Effector CD8-positive, alpha-beta T cell (primary cell): ENCODE results near the gene CHCHD4.
"Not testable (repeated sequence)": the region's sequence is repeated elsewhere in the genome, so short reads cannot be mapped to it uniquely, and the experiment has no call there.

Experiments
- DNase-seq: peaks from one replicate; lab custom pipeline; 2025; lab: John Stamatoyannopoulos, UW

CHCHD4 gene

DNA sequence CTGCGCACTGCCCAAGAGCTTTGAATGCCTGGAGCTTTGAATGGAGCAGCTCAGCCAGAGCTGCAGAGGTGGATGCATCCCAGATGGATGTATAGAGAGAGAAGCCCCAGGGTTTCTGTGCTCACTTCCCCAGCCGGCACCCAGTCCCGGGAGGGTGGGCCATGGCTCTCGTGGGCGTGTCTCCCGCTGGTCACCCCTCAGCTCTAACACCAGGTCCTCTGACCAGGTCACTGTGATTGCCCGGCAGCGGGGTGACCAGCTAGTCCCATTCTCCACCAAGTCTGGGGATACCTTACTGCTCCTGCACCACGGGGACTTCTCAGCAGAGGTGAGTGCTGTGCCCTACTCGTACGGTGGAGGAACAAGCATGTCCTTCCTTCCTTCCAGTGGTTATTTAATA lies 10.9 kb upstream of the CHCHD4 start:
- no peak for DNase-seq

DNA sequence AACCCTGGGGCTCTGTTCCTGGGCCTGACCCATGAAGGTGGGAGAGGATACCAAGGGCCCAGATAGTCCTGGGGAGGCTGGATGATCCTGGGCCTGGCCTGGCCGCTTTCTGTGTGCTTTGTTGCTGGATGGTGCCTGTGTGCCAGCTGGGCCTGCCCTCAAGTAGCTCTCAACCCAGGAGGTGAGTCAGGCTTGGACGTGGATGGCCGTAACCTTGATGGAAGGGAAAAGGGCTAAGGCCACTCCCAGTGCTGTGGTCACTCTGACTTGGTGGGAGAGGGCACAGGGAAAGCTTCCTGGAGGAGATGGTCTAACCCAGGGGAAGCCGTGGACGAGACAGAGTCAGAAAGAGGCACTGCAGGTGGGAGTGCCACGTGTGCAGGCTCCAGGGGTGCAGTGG lies 9.6 kb upstream of the CHCHD4 start:
- no peak for DNase-seq

- DNase-seq = no peak
Measured at GRCh38 chr3:14133876-14134275, 9.2 kb upstream of the CHCHD4 start.

DNA sequence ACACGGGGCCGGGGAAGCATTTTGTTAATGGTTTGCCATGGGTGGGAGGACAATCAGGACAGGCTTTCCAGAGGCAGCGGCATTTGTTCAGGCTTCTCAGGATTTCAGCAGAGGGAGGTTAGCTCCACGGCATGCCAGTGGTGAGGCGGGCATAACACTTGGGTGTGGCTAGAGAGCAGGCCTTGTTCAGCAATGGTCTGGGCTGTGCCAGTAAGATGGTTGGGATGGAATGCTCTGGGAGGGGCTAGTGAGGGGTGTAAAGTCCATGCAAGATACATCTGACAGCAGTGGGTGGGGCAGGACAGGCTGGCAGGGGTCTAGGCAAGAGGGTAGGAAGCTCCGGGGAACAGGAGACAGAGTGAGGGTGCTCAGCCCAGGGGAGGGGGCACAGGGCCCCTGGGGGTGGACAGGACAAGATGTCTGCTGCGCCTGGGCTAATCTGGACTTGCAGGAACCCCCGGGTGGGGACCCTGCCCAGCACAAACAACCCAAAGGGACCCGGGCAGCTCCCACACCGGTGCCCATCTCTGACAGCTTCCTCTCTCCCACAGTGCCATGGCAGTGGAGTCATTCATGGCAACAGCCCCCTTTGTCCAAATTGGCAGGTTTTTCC lies 8.6 kb upstream of the CHCHD4 start:
- no peak for DNase-seq

- no peak for DNase-seq
Measured at GRCh38 chr3:14132689-14133088, 8.0 kb upstream of the CHCHD4 start.

GRCh38 chr3:14132120-14132519 lies 7.5 kb upstream of the CHCHD4 start:
- no peak for DNase-seq

DNA sequence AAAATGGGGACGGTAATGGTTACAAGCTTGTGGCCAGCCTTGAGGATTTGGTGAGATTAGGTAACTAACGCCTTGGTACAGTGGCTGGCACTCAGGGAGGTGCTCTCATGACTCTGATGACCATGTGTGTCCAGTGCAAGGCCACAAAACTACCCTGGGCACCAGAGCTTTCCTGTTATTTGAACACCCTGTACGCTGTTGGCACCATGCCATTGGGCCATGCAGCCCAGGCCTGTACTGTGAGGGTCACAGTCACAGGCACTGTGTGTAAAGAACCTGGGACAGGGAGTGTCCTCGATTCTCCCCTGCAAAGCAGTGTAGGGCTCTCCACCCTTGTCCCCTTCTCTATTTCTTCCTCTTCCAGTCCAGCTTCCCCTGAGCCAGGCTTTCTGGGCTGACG lies 6.5 kb upstream of the CHCHD4 start:
- DNase-seq = no peak

GRCh38 chr3:14130707-14131106 lies 6.0 kb upstream of the CHCHD4 start:
- no peak for DNase-seq

GRCh38 chr3:14130230-14130629 lies 5.6 kb upstream of the CHCHD4 start:
- no peak for DNase-seq

DNA sequence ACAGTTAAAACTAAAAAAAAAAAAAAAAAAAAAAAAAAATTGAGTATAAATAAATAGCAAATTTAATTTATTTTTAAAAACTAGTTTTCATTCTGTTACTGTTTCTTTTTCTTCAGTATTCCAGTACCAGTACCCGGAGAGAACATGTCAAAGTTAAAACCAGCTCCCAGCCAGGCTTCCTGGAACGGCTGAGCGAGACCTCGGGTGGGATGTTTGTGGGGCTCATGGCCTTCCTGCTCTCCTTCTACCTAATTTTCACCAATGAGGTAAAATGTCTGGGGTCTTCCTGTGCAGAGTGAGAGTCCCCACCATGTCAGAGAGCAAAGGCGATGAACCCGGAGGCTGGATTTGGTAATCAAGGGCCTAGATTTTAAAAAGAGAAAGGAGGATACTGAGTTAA lies 4.6 kb upstream of the CHCHD4 start:
- DNase-seq = no peak

- DNase-seq = no peak
Measured at GRCh38 chr3:14128724-14129123, 4.1 kb upstream of the CHCHD4 start.

DNA sequence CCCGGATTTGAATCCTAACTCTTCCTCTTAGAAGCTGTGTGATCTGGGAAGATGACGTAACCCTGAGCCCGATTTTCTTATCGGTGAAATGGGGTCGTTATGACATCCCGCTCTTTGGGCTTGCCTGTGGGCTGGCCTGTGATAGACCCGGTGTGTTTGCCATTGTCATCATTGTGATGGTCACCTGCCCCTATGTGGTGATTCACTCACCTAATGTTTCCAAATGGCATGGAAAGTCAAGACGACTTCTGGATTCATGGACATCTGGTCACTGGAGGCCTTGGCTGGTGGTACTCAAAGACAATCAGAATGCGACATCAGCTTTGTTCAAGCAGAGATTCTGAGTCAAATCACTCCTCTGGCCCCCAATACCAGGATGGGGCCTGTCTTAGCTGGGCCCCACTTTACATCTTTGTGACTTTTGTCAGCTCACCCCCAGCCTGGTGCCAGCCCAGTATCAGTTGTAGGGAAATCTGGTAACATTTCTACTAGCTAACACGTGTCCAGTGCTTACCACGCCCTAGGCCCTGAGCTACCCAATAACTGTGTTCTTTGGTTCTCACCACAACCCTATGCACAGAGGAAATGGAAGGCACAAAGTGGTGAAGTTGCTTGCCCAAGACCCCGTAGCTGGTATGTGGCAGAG lies 3.0 kb upstream of the CHCHD4 start:
- no peak for DNase-seq

GRCh38 chr3:14126887-14127505 lies 2.3 kb upstream of the CHCHD4 start:
- DNase-seq = no peak

GRCh38 chr3:14126017-14126886 lies 1.6 kb upstream of the CHCHD4 start:
- DNase-seq = no peak

- no peak for DNase-seq
Measured at GRCh38 chr3:14125193-14126016, 735 bp upstream of the CHCHD4 start.

DNA sequence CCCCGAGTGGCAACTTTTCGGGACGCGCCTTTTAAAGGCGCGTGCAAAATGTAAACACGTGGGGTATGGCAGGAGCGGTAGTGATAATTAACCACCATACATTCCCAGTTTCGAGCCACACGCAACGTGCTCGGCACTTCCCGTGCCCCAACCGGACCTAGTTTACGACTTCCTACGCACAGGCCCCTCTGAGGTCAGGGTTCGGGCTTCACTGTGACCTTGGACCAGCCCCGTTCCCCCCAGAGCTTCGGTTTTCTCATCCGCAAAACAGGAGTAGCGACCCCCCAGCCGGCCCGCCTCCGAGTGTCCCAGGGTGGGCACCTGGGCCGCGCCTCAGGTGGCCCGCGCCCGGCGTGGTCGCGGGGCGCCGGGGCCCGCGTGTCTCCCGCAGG lies 451 bp downstream of the CHCHD4 start:
- DNase-seq = peak; percentile 51

DNA sequence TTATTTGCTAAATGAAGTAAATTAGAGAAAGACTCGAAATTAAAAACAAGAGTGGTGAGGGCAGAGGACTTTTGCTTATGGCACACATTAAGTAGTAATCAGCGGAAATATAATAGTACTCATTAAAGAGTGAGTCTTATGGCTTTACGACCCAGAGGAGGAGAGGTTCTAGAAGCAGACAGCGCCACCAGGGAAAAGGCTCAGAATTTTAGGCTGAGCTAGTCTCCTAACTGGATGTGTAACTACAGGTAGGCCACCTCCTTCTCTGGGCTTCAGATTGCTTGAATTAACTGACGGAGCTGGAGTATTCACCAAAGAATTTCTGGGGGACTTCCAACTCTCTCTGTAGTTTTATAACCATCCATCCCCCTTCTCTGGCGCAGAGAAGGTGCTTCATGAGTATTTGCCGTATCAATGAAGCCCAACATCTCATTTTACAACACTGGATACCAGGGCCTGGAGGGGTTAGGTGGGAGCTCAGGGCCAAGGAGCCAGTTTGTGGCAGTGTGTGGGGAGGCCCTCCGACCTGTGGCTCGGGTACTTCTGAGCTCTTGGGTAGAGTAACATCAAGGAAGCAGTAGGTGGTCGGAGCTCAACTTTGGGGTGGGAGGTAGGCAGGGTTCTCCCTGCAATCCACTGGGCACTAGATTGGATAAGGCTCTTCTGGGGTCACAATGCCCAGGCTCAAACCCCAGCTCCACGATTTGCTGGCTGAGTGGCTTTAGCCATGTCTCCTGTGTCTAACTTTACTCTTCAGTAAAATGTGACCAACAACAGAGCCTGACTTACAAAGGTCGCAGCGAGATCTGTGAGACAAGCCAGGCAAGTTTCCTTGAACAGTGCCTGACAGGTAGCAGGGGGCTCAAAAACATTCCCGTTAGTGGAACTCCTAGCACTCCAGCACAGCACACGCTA lies 1.1 kb downstream of the CHCHD4 start:
- DNase-seq = no peak

- DNase-seq = no peak
Measured at GRCh38 chr3:14122301-14122700, 2.4 kb downstream of the CHCHD4 start.

DNA sequence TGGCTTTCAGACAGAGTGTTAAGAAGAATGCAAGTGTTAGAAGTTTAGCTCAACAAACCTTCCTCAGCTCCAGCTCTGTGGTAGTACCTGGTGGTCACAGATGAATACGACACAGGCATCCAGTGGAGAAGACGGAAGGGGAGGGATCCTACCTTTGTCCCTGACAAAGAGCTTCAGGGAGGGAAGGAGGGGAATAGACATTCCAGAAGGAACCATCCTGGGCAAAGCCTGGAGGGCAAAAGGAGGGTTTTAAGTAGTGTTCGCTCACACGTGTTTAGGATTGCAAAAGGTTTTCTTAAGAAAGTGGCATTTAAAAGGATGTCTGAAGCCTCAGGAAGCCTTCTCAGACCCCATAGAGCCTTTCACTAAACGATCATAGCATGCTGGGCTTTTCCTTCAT lies 2.8 kb downstream of the CHCHD4 start:
- no peak for DNase-seq

- DNase-seq = not testable (repeated sequence)
Measured at GRCh38 chr3:14120921-14121448, 3.7 kb downstream of the CHCHD4 start.
